Bone marrow (tissue), 2 donors: ENCODE results near the gene HAGHL.
"Not testable (repeated sequence)": the region's sequence is repeated elsewhere in the genome, so short reads cannot be mapped to it uniquely, and the experiment has no call there.

Experiments
- DNase-seq, 2 donors: peaks; one replicate each; lab custom pipeline; 2025; lab: John Stamatoyannopoulos, UW

The HAGHL gene

GRCh38 chr16:734981-735881 is 8.3 kb downstream of the HAGHL start:
- DNase-seq = no peak

- no peak for DNase-seq
Observed at GRCh38 chr16:735982-736453, 9.1 kb downstream of the HAGHL start.

GRCh38 chr16:736936-737481 is 10.1 kb downstream of the HAGHL start:
- DNase-seq = no peak

GRCh38 chr16:739560-740458 is 12.9 kb downstream of the HAGHL start:
- no peak for DNase-seq

- no peak for DNase-seq
Observed at GRCh38 chr16:740459-740763, 13.5 kb downstream of the HAGHL start.

- DNase-seq = peak; percentile 52 to 85
Observed at GRCh38 chr16:740764-741505, 14.0 kb downstream of the HAGHL start, which contains the start of gene CIAO3. Gene CIAO3, minus strand, starts transcription at chr16:740997. Its CDS starts 12 bp downstream, at chr16:740985.

GRCh38 chr16:741986-742629 is 15.2 kb downstream of the HAGHL start:
- DNase-seq = no peak

- DNase-seq = not testable (repeated sequence)
Observed at GRCh38 chr16:742894-743293, 16.0 kb downstream of the HAGHL start.

GRCh38 chr16:743794-744500 is 17.0 kb downstream of the HAGHL start:
- DNase-seq = no peak

- DNase-seq = no peak
Observed at GRCh38 chr16:745739-746138, 18.8 kb downstream of the HAGHL start.

- no peak for DNase-seq
Observed at GRCh38 chr16:746637-747036, 19.7 kb downstream of the HAGHL start.

- no peak for DNase-seq
Observed at GRCh38 chr16:747978-748746, 21.3 kb downstream of the HAGHL start.

- DNase-seq = no peak
Observed at GRCh38 chr16:749010-749409, 22.1 kb downstream of the HAGHL start.

- DNase-seq = no peak
Observed at GRCh38 chr16:750485-750884, 23.6 kb downstream of the HAGHL start.

GRCh38 chr16:751152-752006 is 24.5 kb downstream of the HAGHL start:
- DNase-seq = no peak

GRCh38 chr16:752007-752312 is 25.1 kb downstream of the HAGHL start:
- DNase-seq = no peak

GRCh38 chr16:754121-754607 is 27.3 kb downstream of the HAGHL start:
- not testable (repeated sequence) for DNase-seq

GRCh38 chr16:754656-755055 is 27.8 kb downstream of the HAGHL start:
- DNase-seq = no peak

GRCh38 chr16:756428-756827 is 29.5 kb downstream of the HAGHL start:
- no peak for DNase-seq
